Adrenal gland (tissue), 5 donors: ENCODE data around the gene CCDC24.

Source experiments
- CTCF ChIP-seq, 6 experiments: fragments of 450-650 bp in 4 of 6; fragments of 200-600 bp in 2 of 6; sonication (generic) in 1 of 6; IDR thresholded peaks; 1 replicate in 5 of 6; 2 replicates in 1 of 6; pipeline versions ENCODE4 v1.5.1 to v1.8.0; 2016 to 2021; ENCODE audit warnings: antibody characterized with exemption in 6 of 6, mild to moderate bottlenecking in 2 of 6, moderate library complexity in 1 of 6
- POLR2A ChIP-seq, 2 donors: fragments of 450-650 bp; IDR thresholded peaks; one replicate each; pipeline ENCODE4 v1.6.1; 2017; ENCODE audit warnings: antibody characterized with exemption in 2 of 2, mild to moderate bottlenecking in 2 of 2, moderate library complexity in 1 of 2
- donor health status: DM: no; HTN: no; CAD: no.

- TF ChIP-seq CTCF (IDR thresholded peaks at IDR 0.05) (no peak), POLR2A (IDR thresholded peaks at IDR 0.05) (no peak)
Measured at GRCh38 chr1:43963890-43964289, 27.5 kb upstream of the CCDC24 start.
